Measurements from ENCODE around the gene CDC25B.
"Not testable (repeated sequence)": the region's sequence is repeated elsewhere in the genome, so short reads cannot be mapped to it uniquely, and the experiment has no call there.

The CDC25B gene

GRCh38 chr20:3829891-3830290 is 33.8 kb downstream of the CDC25B start:
- DNase-seq (ENCODE audit: low spot score): not testable (repeated sequence)

DNA sequence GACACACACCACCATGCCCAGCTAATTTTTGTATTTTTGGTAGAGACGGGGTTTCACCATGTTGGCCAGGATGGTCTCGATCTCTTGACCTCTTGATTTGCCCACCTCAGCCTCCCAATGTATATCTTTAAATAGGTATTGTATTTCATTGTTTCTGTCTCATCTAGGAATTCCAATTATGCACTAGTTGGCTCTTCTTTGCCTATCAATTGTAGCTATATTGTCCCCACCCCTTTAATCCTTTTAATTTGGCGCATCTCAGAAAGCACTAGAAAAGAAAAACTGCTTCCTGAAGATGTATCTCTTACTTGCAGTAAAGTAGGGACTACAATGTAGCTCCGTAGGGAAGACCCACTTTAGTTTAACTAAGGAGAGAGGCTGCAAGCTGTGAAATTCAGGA is 40.0 kb downstream of the CDC25B start:
- no peak for DNase-seq (ENCODE audit: low spot score)

DNA sequence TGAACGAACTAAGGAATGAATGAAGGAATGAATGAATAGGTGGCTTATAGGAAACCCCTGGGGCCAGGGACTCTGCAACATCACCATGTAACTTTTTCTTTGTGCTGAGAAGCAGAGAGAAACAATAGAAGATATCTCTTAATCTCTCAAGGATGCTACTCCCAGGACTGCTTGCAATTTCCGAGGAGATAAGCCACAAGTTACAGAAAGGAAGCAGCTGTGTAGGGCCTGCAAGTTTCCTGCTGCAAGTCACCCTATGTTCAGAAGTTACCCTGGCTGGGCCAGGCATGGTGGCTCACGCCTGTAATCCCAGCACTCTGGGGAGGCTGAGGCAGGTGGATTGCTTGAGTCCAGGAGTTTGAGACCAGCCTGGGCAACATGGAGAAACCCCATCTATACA is 43.2 kb downstream of the CDC25B start:
- no peak for DNase-seq (ENCODE audit: low spot score)

- not testable (repeated sequence) for DNase-seq (ENCODE audit: low spot score)
These were observed 44.1 kb downstream of the CDC25B start for GRCh38 chr20:3840201-3840600.

GRCh38 chr20:3842348-3842930 is 46.3 kb downstream of the CDC25B start:
- DNase-seq (ENCODE audit: low spot score): no peak

- DNase-seq (ENCODE audit: low spot score): no peak
These were observed 47.4 kb downstream of the CDC25B start for GRCh38 chr20:3843490-3843889.

DNA sequence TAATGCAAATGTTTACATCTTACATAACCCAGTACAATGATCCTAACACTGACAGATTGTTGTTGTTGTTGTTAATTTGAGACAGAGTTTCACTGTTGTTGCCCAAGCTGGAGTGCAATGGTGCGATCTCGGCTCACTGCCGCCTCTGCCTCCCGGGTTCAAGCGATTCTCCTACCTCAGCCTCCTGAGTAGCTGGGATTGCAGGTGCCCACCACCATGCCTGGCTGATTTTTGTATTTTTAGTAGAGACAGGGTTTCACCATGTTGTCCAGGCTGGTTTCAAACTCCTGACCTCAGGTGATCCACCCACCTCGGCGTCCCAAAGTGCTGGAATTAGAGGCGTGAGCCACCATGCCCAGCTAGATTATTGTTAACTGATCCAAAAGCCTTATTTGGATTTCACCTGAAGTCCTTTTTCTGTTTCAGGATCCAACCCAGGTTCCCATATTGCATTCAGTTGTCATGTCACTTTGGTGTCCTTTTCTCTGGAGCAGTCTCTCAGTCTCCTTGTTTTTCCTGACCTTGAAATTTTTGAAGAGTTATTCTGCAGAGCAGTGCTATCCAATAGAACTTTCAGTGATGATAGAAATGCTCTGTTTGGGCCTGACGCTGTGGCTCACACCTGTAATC is 48.0 kb downstream of the CDC25B start:
- DNase-seq (ENCODE audit: low spot score): not testable (repeated sequence)

DNA sequence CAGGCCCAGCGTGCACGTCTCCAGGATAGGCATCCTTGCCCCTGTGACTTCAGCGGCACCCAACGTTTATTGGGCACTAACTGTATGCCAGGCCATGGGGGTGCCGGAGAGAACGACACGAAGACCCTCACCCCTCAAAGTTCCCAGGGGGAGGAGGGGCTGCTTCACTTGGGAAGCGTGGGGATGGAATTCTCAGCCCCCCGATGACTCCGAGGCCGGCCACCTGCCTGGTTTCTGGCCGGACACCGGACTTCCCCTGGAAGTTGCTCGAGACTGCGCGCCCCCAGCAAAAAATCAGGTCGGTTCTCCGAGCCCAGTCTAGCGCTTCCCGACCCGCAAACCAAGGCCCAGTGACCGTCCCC is 50.2 kb downstream of the CDC25B start:
- no peak for DNase-seq (ENCODE audit: low spot score)

DNA sequence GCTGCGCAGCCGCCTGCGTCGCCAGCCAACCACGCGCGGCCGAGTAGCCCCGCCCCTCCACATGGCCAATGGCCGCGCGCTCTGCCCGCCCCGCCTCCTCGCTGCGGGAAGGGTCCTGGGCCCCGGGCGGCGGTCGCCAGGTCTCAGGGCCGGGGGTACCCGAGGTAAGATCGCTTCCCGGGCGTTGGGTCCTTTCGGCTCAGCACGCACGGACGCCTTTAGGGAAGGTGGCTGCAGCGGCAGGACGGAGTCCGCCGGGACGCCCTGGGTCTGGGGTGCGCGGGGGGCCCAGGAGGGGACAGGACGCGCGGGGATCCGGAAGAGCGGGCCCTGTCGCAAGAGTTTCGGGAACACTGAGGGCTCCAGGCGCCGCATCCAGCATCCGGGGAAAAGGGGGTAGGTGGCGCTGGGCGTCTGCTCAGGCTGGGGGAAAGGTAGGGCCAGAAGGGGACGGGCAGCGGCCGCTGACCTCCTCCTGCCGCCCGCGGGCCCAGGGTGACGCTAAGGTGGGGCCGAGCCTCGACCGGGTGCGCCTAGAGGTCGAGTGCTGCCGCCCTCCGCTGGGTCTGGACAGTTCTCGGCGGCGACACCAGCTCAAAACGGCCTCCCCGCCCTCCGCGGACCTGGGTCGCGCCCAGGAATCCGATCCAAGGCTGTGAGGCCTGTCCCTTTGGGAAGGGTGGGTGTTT is 50.8 kb downstream of the CDC25B start, which contains the start of gene MAVS:
TSS of gene MAVS (plus strand) at position 95 of the 689 bp plus-strand sequence. CDS start 7,791 bp downstream, outside the sequence.
- DNase-seq (ENCODE audit: low spot score): peak; percentile 76

DNA sequence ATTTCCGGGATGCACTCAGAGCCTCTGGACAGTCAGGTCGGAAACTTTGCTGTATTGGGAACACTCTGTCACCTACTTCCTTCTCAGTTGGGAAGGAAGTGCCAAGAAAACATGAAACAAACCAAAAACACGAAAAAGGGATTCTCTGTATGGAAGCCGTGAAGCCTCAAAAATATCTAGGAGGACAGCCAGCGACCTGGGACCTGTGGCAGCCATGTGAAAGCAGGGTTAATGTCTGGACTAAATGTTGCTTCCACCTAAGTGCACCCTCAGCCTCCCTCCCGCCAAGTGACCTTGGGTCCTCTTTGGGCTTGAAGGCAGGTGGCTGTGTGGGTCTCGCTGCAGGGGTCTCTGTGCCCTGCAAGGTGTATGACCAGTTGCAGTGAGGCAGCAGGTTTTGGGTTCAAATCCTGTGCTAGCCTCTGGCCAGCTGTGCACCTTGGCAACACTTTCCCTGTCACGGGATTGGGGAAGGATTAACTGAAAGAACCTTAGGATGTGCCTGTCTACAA is 51.4 kb downstream of the CDC25B start:
- no peak for DNase-seq (ENCODE audit: low spot score)

- DNase-seq (ENCODE audit: low spot score): no peak
These were observed 52.5 kb downstream of the CDC25B start for GRCh38 chr20:3848565-3848964.

DNA sequence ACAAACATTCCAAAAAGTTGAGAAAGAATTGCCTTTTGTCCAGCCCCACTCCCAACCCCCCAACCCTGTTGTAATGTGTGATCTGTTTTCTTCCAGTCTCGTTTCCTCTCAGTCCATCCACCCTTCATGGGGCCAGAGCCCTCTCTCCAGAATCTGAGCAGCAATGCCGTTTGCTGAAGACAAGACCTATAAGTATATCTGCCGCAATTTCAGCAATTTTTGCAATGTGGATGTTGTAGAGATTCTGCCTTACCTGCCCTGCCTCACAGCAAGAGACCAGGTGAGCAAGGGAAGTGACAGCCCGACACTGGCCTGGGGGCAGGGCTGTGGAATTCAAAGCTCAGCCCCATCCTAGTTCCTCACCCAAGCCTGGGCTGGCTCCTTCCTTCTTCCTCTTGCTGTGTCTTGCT is 58.4 kb downstream of the CDC25B start:
- DNase-seq (ENCODE audit: low spot score): no peak
